ENCODE results near the gene RIC3. TPM values are rescaled to one million over a fixed set of nuclear protein-coding genes. Genes with fewer than 3 reads are reported as not detected.

RIC3 gene
- total RNA-seq, 4 donors from 2014 or later = 3.6 to 12.0 (median 8.2) TPM

GRCh38 chr11:8097062-8097461 is 71.8 kb downstream of the RIC3 start:
- TF ChIP-seq CTCF (IDR thresholded peaks at IDR 0.05) = no peak
- DNase-seq (ENCODE audit: low spot score) = no peak

GRCh38 chr11:8096575-8096974 is 72.2 kb downstream of the RIC3 start:
- DNase-seq (ENCODE audit: low spot score) = no peak
- TF ChIP-seq CTCF (IDR thresholded peaks at IDR 0.05) = no peak
- ATAC-seq (ENCODE audit: low FRiP score) = no peak

More at GRCh38 chr11:8097062-8097461, 71.8 kb downstream of the RIC3 start:
- no peak for ATAC-seq (ENCODE audit: low FRiP score)

- TF ChIP-seq CTCF (IDR thresholded peaks at IDR 0.05) = no peak
- ATAC-seq (ENCODE audit: low FRiP score) (no peak), DNase-seq (ENCODE audit: low spot score) (no peak)
These were observed 72.9 kb downstream of the RIC3 start for GRCh38 chr11:8095806-8096522.

- DNase-seq (ENCODE audit: low spot score) (no peak), ATAC-seq (ENCODE audit: low FRiP score) (no peak)
- TF ChIP-seq CTCF (IDR thresholded peaks at IDR 0.05) = no peak
These were observed 73.5 kb downstream of the RIC3 start for GRCh38 chr11:8095371-8095770.

GRCh38 chr11:8094656-8095055 is 74.2 kb downstream of the RIC3 start:
- ATAC-seq (ENCODE audit: low FRiP score) (no peak), DNase-seq (ENCODE audit: low spot score) (no peak)
- TF ChIP-seq CTCF (IDR thresholded peaks at IDR 0.05) = no peak

GRCh38 chr11:8093931-8094575 is 74.8 kb downstream of the RIC3 start:
- DNase-seq (ENCODE audit: low spot score) = no peak
- no peak for TF ChIP-seq CTCF (IDR thresholded peaks at IDR 0.05)
- ATAC-seq (ENCODE audit: low FRiP score) = no peak
